Measurements from ENCODE around the gene SRSF1. TPM values are rescaled to one million over a fixed set of nuclear protein-coding genes. Genes with fewer than 3 reads are reported as not detected.

Gene SRSF1
- total and polyA plus RNA-seq, 4 donors = 52.3 to 201 (median 114) TPM

DNA sequence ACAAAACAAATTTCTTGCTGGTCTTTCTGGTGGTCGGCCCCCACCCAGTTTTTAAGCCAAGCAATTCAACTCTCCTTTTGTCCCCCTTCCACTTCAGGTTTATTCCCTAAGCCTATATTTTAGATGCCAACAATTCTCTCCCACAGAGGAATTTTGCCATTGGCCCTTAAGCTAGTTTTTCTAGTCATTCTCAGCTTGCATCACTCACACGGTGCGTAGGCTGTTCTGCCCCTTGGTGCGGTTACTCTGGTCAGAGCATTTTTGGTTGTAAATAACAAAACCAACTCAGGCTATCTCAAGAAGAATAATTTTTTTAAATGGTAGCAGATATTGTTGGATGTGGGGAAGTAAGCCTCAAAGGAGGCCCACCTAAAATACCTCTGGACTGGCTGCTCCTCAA lies 42.5 kb upstream of the SRSF1 start:
- Histone ChIP-seq H3K27me3 (ENCODE audit: control insufficient read depth in 4 of 4, insufficient read depth in 4 of 4, low read length in 3 of 4) (no peaks in the 10 kb centered on the region), H3K9me3 (ENCODE audit: control insufficient read depth in 4 of 4, low read length in 3 of 4) (no peaks in the 10 kb centered on the region), H3K36me3 (ENCODE audit: control insufficient read depth in 4 of 4, insufficient read depth in 3 of 4, low read depth in 1 of 4, low read length in 3 of 4) (no peaks in the 10 kb centered on the region), H3K27ac (ENCODE audit: low read depth in 1 of 2, low read length in 2 of 2) (no peak overlapping the region), H3K9ac (ENCODE audit: low read depth in 1 of 2, low read length in 2 of 2) (no peak overlapping the region), H3K4me3 (ENCODE audit: low read depth in 1 of 3, low read length in 3 of 3) (no peak overlapping the region), H3K4me1 (ENCODE audit: control insufficient read depth in 4 of 4, insufficient read depth in 4 of 4, low read length in 3 of 4) (peaks cover 0 to 8% (median 4%) of the 10 kb centered on the region in 4 donors)
- no peak for DNase-seq (ENCODE audit: low spot score)
- TF ChIP-seq, protein P1, sequence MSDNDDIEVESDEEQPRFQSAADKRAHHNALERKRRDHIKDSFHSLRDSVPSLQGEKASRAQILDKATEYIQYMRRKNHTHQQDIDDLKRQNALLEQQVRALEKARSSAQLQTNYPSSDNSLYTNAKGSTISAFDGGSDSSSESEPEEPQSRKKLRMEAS (IDR thresholded peaks at IDR 0.05) = no peak
- TF ChIP-seq YY1 (IDR thresholded peaks at IDR 0.05) (no peak), RAD21 (IDR thresholded peaks at IDR 0.05) (no peak), HNF4A (conservative IDR thresholded peaks at IDR 0.05) (no peak), REST (IDR thresholded peaks at IDR 0.05) (no peak), GABPA (IDR thresholded peaks at IDR 0.05 in 1 of 2, conservative IDR thresholded peaks at IDR 0.05 in 1 of 2) (no peak), CTCF (IDR thresholded peaks at IDR 0.05; ENCODE audit: low read depth, low read length, missing input control) (no peak), FOXA2 (IDR thresholded peaks at IDR 0.05) (no peak), RXRA (IDR thresholded peaks at IDR 0.05) (no peak), JUND (IDR thresholded peaks at IDR 0.05) (no peak)
- TF ChIP-seq, protein P2, sequence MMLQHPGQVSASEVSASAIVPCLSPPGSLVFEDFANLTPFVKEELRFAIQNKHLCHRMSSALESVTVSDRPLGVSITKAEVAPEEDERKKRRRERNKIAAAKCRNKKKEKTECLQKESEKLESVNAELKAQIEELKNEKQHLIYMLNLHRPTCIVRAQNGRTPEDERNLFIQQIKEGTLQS (IDR thresholded peaks at IDR 0.05) = no peak
- 91% methylated on average over 4 of the region's 4 CpGs for WGBS

DNA sequence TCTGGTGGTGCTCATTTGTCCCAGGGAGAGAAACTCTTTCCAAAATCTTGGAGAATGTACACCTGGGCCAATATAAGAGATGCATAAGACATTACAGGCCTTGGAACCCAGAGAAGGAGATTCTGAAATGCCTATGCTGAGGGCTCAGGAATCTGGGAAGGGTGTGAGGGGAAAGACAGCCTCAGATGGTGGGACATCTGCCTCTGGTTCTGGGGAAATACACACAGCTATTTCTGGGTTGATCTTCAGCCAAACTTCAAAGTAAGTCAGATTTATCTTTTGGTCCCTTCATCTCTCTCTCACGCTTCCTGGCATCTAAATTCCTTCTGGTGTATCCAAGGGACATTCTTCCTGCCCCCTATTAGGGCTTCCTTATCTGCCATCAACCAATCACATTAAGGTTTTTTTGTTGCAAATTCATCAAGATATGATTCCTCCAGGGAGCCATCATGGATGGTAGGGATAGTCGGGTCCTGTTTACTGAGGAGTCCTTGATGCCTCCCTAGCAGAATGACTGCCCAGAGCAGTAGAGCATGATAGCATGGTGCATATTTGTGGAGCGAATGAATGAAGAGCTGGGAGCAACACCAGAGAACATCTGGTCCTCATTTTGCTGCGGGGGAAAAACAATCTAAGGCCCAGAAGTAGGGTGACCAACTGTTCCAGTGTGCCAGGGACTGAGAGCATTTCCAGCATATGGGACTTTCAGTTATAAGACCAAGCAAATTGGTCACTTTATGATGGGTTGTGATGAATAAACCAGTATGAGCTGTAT lies 40.5 kb upstream of the SRSF1 start:
- Histone ChIP-seq H3K36me3 (ENCODE audit: control insufficient read depth in 4 of 4, insufficient read depth in 3 of 4, low read depth in 1 of 4, low read length in 3 of 4) (no peaks in the 10 kb centered on the region), H3K4me1 (ENCODE audit: control insufficient read depth in 4 of 4, insufficient read depth in 4 of 4, low read length in 3 of 4) (peaks cover 2 to 21% (median 16%) of the 10 kb centered on the region in 4 donors), H3K9ac (ENCODE audit: low read depth in 1 of 2, low read length in 2 of 2) (no peak overlapping the region), H3K27me3 (ENCODE audit: control insufficient read depth in 4 of 4, insufficient read depth in 4 of 4, low read length in 3 of 4) (no peaks in the 10 kb centered on the region), H3K9me3 (ENCODE audit: control insufficient read depth in 4 of 4, low read length in 3 of 4) (no peaks in the 10 kb centered on the region), H3K27ac (ENCODE audit: low read depth in 1 of 2, low read length in 2 of 2) (no peak overlapping the region), H3K4me3 (ENCODE audit: low read depth in 1 of 3, low read length in 3 of 3) (no peak overlapping the region)
- WGBS = 89% methylated on average over 4 of the region's 4 CpGs
- no peak for TF ChIP-seq YY1 (IDR thresholded peaks at IDR 0.05)
- TF ChIP-seq TAF1 (conservative IDR thresholded peaks at IDR 0.05) = no peak
- TF ChIP-seq HNF4A (conservative IDR thresholded peaks at IDR 0.05) = no peak
- no peak for TF ChIP-seq JUND (IDR thresholded peaks at IDR 0.05)
- no peak for TF ChIP-seq HNF4G (IDR thresholded peaks at IDR 0.05)
- TF ChIP-seq EGR1 (IDR thresholded peaks at IDR 0.05; ENCODE audit: low read depth in 2 of 2) = no peak
- no peak for TF ChIP-seq ZBTB33 (IDR thresholded peaks at IDR 0.05)
- TF ChIP-seq CTCF (IDR thresholded peaks at IDR 0.05; ENCODE audit: low read depth, low read length, missing input control) = no peak
- no peak for TF ChIP-seq RXRA (IDR thresholded peaks at IDR 0.05)
- no peak for TF ChIP-seq NR2F2 (IDR thresholded peaks at IDR 0.05)
- TF ChIP-seq, protein P1 (IDR thresholded peaks at IDR 0.05) = no peak
- TF ChIP-seq FOXA1 (IDR thresholded peaks at IDR 0.05) = no peak
- no peak for TF ChIP-seq SP1 (IDR thresholded peaks at IDR 0.05)
- DNase-seq (ENCODE audit: low spot score) = no peak

Measured in liver (tissue), 9 donors.